ENCODE data around the gene STRIP2. TPM values are rescaled to one million over a fixed set of nuclear protein-coding genes. Genes with fewer than 3 reads are reported as not detected.

The STRIP2 gene
- total and polyA plus RNA-seq, 2 donors from 2014 or later: 0.88 to 9.0 TPM

- no peak overlapping the region for H3K27ac ChIP-seq (ENCODE audit: low read depth in 2 of 2, low read length in 2 of 2)
Observed at GRCh38 chr7:129436335-129436923, 2.2 kb downstream of the STRIP2 start.

GRCh38 chr7:129437190-129437589 is 3.0 kb downstream of the STRIP2 start:
- no peak overlapping the region for H3K9ac ChIP-seq (ENCODE audit: low read length in 3 of 3)
- FAIRE-seq (no peak), DNase-seq (no peak)
- H3K9me3 ChIP-seq (ENCODE audit: control insufficient read depth in 2 of 3, insufficient read depth in 1 of 3, low read length in 3 of 3): no peaks in the 10 kb centered on the region
- H3K4me1 ChIP-seq (ENCODE audit: control insufficient read depth in 2 of 3, insufficient read depth in 2 of 3, low read depth in 1 of 3, low read length in 3 of 3): peaks cover 0 to 4% (median 3%) of the 10 kb centered on the region in 3 donors
- no peak for TF ChIP-seq CTCF (IDR thresholded peaks at IDR 0.05; ENCODE audit: borderline replicate concordance, extremely low read depth, insufficient read depth)
- intact Hi-C loops (cut with DNase I): no loop called here
- H3K36me3 ChIP-seq (ENCODE audit: control insufficient read depth in 2 of 3, insufficient read depth in 3 of 3, low read length in 3 of 3): no peaks in the 10 kb centered on the region
- no peak overlapping the region for H3K27ac ChIP-seq (ENCODE audit: low read depth in 2 of 2, low read length in 2 of 2)
- peaks cover 4% of the 10 kb centered on the region for H3K27me3 ChIP-seq (ENCODE audit: control insufficient read depth, insufficient read depth, low read length)
- no peak overlapping the region for H3K4me3 ChIP-seq (ENCODE audit: low read length in 3 of 3)

More at GRCh38 chr7:129436335-129436923, 2.2 kb downstream of the STRIP2 start:
- TF ChIP-seq CTCF (IDR thresholded peaks at IDR 0.05; ENCODE audit: borderline replicate concordance, extremely low read depth, insufficient read depth): no peak
- Histone ChIP-seq H3K9me3 (ENCODE audit: control insufficient read depth in 2 of 3, insufficient read depth in 1 of 3, low read length in 3 of 3) (no peaks in the 10 kb centered on the region), H3K27me3 (ENCODE audit: control insufficient read depth, insufficient read depth, low read length) (peaks cover 4% of the 10 kb centered on the region), H3K4me1 (ENCODE audit: control insufficient read depth in 2 of 3, insufficient read depth in 2 of 3, low read depth in 1 of 3, low read length in 3 of 3) (peaks cover 0 to 4% (median 3%) of the 10 kb centered on the region in 3 donors), H3K4me3 (ENCODE audit: low read length in 3 of 3) (no peak overlapping the region), H3K9ac (ENCODE audit: low read length in 3 of 3) (no peak overlapping the region), H3K36me3 (ENCODE audit: control insufficient read depth in 2 of 3, insufficient read depth in 3 of 3, low read length in 3 of 3) (no peaks in the 10 kb centered on the region)
- intact Hi-C loops (cut with DNase I): no loop called here
- no peak for DNase-seq
- FAIRE-seq: no peak

GRCh38 chr7:129438281-129438838 is 4.1 kb downstream of the STRIP2 start:
- H3K27ac ChIP-seq (ENCODE audit: low read depth in 2 of 2, low read length in 2 of 2): no peak overlapping the region
- H3K4me1 ChIP-seq (ENCODE audit: control insufficient read depth in 2 of 3, insufficient read depth in 2 of 3, low read depth in 1 of 3, low read length in 3 of 3): peaks cover 0 to 3% (median 2%) of the 10 kb centered on the region in 3 donors
- H3K27me3 ChIP-seq (ENCODE audit: control insufficient read depth, insufficient read depth, low read length): no peaks in the 10 kb centered on the region
- intact Hi-C loops (cut with DNase I): no loop called here
- H3K36me3 ChIP-seq (ENCODE audit: control insufficient read depth in 2 of 3, insufficient read depth in 3 of 3, low read length in 3 of 3): no peaks in the 10 kb centered on the region
- H3K4me3 ChIP-seq (ENCODE audit: low read length in 3 of 3): no peak overlapping the region
- no peak overlapping the region for H3K9ac ChIP-seq (ENCODE audit: low read length in 3 of 3)
- FAIRE-seq (no peak), DNase-seq (no peak)
- H3K9me3 ChIP-seq (ENCODE audit: control insufficient read depth in 2 of 3, insufficient read depth in 1 of 3, low read length in 3 of 3): no peaks in the 10 kb centered on the region
- TF ChIP-seq CTCF (IDR thresholded peaks at IDR 0.05; ENCODE audit: borderline replicate concordance, extremely low read depth, insufficient read depth): no peak
